GM18909 (cell line): ENCODE data around the gene PCSK6.
"Not testable (repeated sequence)": the region's sequence is repeated elsewhere in the genome, so short reads cannot be mapped to it uniquely, and the experiment has no call there.

Experiments used
- ATAC-seq: cut with Tn5 transposase; IDR thresholded peaks from one replicate; pipeline ENCODE4 v1.9.1; 2021; ENCODE audit warnings: mild to moderate bottlenecking; ENCODE audit not compliant: unreplicated experiment, poor library complexity

Gene PCSK6

GRCh38 chr15:101307048-101307896 lies 182.2 kb downstream of the PCSK6 start:
- ATAC-seq: no peak

DNA sequence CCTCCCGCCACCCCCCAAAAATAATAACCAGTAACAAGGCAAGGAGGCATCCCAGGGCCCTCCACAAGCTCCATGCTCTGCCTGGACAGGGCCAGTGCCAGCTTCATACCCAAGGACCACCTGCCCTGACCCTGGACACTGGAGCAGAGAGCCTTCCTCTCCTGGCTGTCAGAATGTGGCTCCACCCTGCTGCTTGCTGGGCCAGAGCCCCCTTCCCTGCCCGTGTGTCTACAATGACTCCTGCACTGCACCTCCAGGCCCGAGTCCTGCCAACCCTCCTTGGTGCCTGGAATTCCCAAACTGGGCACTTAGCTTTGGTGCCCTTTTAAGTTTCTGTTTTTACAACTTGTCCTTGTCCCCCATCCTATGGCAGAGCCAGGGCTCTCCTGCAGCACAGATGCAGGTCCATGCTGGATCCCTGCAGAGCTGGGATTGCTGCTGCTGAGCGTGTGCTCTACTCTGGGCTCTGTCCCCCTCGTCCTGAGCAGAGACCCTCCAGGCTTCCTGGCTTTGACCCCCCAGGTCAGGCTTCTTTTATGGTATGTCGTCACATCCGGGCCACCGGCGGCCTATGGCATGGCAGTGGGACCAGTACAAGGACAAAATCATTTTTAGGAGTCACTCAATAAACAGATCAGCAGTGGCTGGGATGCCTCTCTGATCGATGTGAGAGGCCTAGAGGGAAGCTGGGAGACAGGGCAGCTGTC lies 183.0 kb downstream of the PCSK6 start:
- ATAC-seq: no peak

- ATAC-seq: no peak
These were observed 183.7 kb downstream of the PCSK6 start for GRCh38 chr15:101305820-101306255.

DNA sequence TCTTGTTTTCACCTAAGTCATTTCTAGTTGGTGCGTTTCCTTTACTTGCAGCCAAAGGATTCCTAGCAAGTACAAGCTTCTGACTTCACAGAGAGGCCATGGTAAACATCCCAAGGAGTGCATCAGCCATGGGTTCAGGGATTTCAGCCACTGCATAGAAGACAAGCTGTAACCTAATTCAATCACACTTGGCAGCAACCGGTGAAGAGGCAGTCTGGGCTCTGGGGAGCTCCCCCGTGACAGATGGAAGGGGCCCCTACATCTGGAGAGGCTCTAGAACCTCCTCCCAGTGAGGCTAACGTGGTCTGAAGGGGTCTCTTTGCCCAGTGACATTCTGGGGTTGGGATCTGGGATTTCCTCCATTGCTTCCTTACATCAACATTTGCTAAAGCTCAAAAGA lies 186.1 kb downstream of the PCSK6 start:
- no peak for ATAC-seq

- ATAC-seq: no peak
These were observed 192.8 kb downstream of the PCSK6 start for GRCh38 chr15:101296418-101297405.

DNA sequence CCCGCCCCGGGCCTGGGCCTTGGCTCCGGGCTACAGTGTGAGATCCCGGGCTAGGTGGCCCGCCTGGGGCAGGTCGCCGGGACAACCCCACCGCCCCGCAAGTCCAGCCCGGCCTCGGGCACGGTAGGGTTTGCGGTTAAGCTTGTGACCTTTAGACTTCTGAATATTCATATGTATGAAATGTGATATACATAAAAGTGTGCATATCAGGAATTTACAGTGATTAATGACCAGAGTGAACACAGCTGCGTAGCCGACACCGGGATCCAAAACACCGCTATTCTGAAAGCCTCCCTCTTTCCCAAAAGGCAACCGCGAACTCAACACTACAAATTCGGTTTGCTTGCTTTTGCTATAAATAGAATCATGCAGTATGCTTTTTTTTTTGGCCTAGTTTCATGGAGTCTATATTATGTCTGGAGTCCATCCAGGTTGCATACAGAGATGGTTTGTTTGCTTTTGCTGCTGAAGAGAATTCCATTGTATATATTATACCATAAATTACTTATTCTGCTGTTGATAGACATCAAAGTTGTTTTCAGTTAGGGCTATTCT lies 193.8 kb downstream of the PCSK6 start:
- ATAC-seq: no peak

DNA sequence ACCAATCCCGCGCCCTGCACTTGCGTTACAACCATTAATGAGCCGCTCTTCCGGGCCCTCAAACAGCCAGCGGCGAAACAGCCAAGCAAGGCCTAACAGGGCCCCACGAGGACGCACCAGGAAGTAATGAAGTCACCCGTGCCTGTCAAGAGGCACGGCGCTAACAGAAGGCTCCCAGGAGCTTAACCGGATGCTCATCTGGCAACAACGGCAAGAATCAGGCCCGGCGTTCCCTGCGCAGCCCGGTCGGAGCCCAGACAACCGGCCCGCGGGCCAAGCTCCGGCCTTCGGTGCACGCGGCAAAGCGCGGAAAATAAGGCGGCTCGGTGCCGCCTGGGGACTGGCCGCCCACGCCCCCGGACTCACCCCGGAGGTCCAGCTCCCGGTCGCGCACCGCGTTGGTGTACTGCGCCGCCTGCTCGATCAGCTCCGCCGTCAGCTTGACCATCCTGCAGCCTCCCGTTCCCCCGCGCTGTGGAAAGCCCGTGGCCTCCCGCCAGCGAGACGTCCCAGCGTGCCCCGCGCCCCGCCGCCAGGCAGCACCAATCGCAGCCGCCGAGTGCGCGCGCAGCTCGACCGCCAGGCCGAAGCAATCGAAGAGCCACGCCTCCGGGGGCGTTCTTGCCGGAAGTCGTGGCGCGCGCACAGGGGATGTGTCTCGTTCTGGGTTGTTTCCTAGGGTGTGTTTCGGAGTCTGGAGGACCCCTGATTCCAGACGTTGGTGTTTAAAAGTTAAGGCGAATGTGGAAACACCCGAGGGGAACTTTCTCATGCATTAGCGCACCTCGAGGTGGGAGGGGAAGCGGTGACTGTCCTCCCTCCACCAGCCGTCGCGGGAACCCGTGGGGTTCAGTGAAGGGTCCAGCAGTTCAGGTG lies 194.5 kb downstream of the PCSK6 start, which contains the start of gene SNRPA1:
Gene SNRPA1, minus strand, starts transcription at position 518 of the 876 bp plus-strand sequence. Its CDS starts 70 bp downstream, at position 448.
- peak; percentile 83 for ATAC-seq

- no peak for ATAC-seq
These were observed 196.4 kb downstream of the PCSK6 start for GRCh38 chr15:101293122-101293521.

DNA sequence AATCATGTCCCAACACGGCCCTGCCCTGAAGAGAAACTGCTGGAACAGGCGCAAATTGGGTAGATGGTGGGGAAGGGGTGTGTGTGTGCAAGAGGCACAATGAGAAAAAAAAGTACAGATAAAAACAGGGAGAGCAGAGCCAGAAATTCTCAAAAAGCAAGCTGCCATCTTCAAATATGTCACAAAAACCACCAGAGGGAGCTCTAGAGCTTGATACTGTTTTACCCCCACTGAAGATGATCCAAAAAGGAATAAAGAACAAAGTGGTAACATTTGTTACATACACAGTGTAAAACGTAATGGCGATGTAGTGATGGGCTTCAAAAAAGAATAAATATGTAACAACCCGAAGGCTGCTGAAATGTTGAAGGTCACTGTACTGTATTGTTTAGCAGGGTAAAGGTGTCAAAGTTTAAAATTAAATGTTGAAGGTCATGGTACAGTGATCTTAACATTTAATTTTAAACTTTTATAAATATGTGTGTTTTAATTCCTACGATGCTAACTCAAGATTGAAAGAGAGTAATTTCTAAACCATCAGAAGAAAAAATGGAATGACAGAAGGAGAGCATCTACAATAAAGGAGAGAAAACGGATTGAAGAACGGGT lies 200.5 kb downstream of the PCSK6 start:
- no peak for ATAC-seq

GRCh38 chr15:101287342-101287741 lies 202.2 kb downstream of the PCSK6 start:
- not testable (repeated sequence) for ATAC-seq

DNA sequence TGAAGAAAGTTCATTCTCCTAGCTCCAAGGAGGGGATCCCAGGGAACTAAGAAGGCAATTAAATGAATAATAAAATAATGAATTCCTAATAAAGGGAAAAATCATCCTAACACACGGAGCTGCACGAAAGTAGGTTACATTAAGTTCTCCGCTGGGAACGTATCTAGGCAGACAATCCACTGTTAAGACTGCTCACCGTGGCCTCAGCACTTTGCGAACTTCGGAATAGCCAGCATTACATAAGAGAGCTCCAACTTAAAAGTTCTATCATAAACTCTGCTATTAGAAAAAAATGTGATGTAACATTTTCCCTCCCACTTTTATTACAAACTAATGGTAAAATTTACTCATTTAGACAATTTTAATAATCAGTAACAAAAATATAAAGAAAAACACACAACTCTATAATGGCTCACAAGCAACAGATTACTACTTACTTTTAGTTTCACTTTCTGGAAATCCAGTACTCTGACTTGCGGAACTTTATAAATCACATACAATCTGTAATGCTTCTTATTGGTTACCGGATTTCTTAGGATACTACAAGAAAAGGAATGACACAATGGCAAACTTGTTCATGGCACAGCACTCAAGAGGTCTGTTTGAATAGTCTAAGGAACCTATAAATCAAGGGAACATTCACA lies 202.9 kb downstream of the PCSK6 start:
- no peak for ATAC-seq

DNA sequence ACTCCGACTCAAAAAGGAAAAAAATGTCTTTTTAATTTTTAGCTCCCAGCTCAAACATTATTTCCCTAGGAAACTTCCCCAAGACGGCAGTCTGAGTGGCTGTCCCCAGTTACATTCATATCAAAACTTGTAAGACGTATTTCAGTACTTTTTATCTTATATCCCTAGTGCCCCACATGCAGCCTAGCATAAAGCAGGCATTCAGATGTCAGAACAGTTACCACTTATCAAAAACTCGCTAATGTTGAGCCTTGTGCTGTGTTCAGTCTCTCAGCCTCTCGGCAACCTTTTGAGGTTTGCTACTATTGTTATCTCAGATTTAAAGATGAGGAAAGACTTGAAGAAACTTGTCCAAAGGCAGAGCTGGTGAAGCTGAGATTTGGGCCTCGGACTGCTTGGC lies 205.6 kb downstream of the PCSK6 start:
- ATAC-seq: no peak

DNA sequence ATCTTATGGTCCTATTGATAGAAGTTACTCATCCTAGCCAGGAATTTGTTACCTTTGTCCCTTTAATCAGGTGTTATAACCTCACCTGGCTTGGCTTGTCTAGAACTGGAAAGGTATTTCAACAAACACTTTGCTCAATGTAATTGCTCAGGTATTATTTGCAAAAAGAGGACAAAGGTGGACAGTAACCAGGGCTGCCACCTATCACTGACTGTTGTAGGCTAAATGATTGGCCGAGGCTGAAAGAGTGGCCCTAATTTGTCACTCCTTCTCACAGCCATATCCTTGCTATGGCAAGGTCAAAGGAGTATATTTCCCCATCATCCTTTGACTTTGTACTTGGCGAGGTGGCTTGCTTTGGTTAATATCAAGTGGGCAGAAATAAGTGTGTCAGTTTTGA lies 209.5 kb downstream of the PCSK6 start:
- ATAC-seq: no peak

DNA sequence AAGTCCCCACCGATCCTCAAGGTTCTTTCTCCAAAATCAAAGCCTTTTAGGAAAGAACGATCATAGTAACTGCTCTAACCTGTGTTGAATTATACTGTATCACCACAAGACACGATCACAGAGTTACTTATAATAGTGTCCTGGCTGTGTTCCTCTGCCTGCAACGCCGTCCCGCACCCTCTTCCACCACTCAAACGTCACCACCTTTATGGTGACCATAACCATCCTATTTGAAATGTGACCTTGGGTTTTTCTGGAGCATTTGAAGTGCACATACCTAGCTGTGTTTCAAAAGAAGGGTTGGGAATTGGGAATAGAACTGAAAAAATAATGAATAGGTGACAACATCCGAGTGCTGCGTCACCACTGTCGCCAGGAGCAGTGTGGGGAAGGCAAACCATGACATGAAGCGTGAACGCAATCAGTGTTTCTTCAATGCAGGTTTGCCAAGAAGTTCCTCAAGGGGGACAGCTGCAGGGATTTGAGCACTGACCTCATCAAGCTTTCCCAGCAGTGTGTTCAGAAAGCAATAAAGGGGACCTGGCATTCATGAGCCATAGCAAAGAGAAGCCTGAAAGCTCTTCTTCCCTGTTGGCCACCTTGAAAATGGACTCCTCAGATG lies 211.5 kb downstream of the PCSK6 start:
- no peak for ATAC-seq

- ATAC-seq: peak; percentile 93
These were observed 212.3 kb downstream of the PCSK6 start, which contains the start of gene SELENOS for GRCh38 chr15:101277038-101277822. TSS of gene SELENOS (minus strand) at chr15:101277485. CDS start at chr15:101277417, 68 bp downstream.

GRCh38 chr15:101276501-101277037 lies 212.9 kb downstream of the PCSK6 start:
- ATAC-seq: peak; percentile 38

DNA sequence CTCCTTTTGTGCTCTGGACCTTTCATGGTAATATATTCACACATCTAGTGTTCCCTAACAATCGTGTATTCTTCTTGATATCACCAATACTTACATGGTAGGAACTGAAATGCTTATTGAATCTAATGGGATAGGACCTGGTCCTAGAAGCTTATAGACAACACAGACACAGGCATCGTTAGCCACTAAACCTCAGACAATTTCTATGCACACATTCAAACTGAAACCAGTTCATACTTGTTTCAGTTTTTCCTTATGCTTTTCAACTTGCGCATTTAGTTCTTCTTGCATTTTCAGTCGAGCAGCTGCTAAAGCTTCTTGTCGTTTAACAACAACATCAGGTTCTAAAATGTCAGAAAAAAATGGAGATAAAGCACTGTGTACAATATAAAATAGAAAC lies 214.5 kb downstream of the PCSK6 start:
- peak; percentile 26 for ATAC-seq
